ENCODE data around the gene HDAC7.

The HDAC7 gene

DNA sequence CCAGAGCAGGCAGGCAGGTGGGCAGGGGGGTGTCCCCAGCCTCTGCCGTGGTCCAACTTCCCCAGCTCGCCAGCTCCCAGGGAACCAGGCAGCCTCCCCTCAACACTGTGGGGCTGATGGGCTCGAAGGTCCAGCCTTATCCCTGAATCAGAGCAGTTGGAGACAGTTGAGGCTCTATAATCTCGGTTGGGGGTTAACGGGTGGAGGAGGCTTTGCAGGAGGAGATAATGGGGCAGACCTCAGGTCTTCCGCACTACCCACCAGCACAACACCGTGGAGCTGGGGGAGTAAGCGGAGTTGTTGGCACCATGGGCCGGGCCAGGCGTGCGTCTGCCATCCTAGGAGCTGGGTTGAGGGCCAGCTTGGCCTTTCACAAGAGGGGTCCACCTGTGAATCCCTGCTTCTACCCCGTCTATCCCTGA is 13.9 kb upstream of the HDAC7 start:
- H3K4me3 ChIP-seq: no peak overlapping the region

DNA sequence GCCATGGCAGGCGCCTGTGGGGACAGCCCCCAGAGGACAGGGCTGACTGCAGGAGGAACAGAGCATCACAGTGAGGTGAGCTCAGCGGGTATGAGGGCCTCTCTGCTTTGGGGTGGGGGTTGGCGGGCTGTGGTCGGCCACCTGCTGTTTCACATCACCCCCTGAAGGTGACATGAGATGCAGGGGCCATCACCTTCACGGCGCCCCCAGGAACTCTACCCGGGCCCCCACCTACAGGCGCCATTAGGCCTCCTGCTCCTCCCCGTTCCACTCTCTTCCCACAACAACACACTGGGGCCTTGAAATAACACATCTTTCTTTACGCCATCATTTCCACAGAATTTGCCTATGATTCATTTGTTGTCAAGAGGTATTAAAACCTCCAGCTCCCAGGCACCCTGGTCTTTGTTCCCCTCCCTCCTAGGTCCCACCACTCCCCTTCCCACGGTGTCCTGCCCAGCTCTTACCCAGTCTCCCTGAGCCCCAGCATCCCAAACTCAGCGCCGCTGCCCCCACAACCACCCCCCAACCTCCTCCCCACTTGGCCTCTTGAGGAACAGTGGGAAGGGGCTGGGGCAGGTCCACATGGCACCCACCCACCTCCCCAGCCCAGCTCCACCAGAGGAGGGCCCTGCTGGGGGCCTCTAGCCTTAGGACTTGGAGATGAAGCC is 12.7 kb upstream of the HDAC7 start:
- Histone ChIP-seq H3K4me3 (no peak overlapping the region), H3K4me1 (peaks cover 61% of the 10 kb centered on the region)

More for the DNA sequence above, 13.9 kb upstream of the HDAC7 start:
- no peaks in the 10 kb centered on the region for H3K36me3 ChIP-seq
- no peak overlapping the region for H3K9ac ChIP-seq
- H3K9me3 ChIP-seq: no peaks in the 10 kb centered on the region
- H3K27ac ChIP-seq: 0 out of 2 replicates have a peak overlapping the region, but pooled peaks have one; percentile 20
- H3K27me3 ChIP-seq: no peaks in the 10 kb centered on the region
- peaks cover 53% of the 10 kb centered on the region for H3K4me1 ChIP-seq
- H4K20me1 ChIP-seq: no peaks in the 10 kb centered on the region
- no peak for TF ChIP-seq Cebpa-rat (IDR thresholded peaks at IDR 0.05)
- H3K4me2 ChIP-seq: 0 out of 2 replicates have a peak overlapping the region, but pooled peaks have one; percentile 11

DNA sequence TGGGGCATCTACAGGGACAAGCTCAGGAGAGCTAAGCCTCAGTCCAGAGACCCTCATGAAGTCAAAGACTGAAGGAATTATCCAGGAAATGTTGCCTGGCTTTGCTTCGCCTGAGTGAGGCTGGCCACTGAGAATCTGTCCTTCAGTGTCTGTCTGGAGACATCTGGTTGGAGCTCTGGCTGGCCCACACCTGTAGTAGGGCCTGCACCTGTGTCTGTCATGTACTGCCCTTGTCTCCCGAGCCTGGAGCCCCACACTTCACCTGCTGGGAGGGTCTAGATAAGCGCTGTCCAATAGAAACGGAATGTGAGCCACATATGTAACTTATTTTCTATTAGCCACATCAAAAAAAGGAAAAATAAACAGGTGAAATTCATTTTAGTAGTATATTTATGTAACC is 9.9 kb upstream of the HDAC7 start:
- no peak for TF ChIP-seq Cebpa-rat (IDR thresholded peaks at IDR 0.05)
- Histone ChIP-seq H3K4me3 (no peak overlapping the region), H3K36me3 (no peaks in the 10 kb centered on the region), H3K9ac (no peak overlapping the region), H3K4me1 (peaks cover 49% of the 10 kb centered on the region), H4K20me1 (no peaks in the 10 kb centered on the region), H3K27me3 (no peaks in the 10 kb centered on the region), H3K27ac (0 out of 2 replicates have a peak overlapping the region, but pooled peaks have one; percentile 33), H3K9me3 (no peaks in the 10 kb centered on the region), H3K4me2 (peak overlapping the region; percentile 65)

More for the DNA sequence above, 12.7 kb upstream of the HDAC7 start:
- no peak overlapping the region for H3K9ac ChIP-seq
- no peaks in the 10 kb centered on the region for H3K36me3 ChIP-seq
- no peak for TF ChIP-seq Cebpa-rat (IDR thresholded peaks at IDR 0.05)
- H3K27ac ChIP-seq: no peak overlapping the region
- no peaks in the 10 kb centered on the region for H3K9me3 ChIP-seq
- H3K27me3 ChIP-seq: no peaks in the 10 kb centered on the region
- peak overlapping the region; percentile 4; the same call in 1 of the 2 replicates for H3K4me2 ChIP-seq
- no peaks in the 10 kb centered on the region for H4K20me1 ChIP-seq

DNA sequence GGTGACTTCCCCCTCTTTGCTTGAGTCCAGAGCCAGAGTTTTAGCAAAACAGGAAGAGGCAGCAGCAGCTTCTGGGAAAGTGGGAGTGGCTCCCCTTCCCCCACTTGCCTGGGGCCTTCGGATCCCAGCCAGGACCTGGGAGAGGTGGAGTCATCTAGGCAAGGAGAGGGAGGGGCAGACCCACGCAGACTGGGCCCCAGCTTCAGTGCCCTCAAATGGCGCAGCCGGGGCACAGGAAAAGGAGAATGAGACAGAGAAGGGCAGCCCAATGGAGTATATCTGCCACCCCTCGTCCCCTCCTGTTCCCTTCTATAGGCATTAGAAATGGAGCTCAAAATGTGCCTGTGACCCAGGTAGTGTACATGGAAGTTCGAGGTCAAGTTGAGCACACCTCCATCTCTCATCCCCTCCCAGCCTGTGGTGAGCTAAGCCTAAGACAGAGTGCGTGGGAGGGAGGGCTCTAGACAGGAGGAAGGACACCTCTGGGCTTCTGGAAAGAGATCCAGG is 9.3 kb upstream of the HDAC7 start:
- Histone ChIP-seq H3K9ac (no peak overlapping the region), H4K20me1 (no peaks in the 10 kb centered on the region), H3K27me3 (no peaks in the 10 kb centered on the region), H3K36me3 (no peaks in the 10 kb centered on the region), H3K9me3 (no peaks in the 10 kb centered on the region), H3K27ac (peak overlapping the region; percentile 33; the same call in 1 of the 2 replicates), H3K4me3 (no peak overlapping the region), H3K4me1 (peaks cover 49% of the 10 kb centered on the region), H3K4me2 (peak overlapping the region; percentile 65)
- TF ChIP-seq Cebpa-rat (IDR thresholded peaks at IDR 0.05): no peak

DNA sequence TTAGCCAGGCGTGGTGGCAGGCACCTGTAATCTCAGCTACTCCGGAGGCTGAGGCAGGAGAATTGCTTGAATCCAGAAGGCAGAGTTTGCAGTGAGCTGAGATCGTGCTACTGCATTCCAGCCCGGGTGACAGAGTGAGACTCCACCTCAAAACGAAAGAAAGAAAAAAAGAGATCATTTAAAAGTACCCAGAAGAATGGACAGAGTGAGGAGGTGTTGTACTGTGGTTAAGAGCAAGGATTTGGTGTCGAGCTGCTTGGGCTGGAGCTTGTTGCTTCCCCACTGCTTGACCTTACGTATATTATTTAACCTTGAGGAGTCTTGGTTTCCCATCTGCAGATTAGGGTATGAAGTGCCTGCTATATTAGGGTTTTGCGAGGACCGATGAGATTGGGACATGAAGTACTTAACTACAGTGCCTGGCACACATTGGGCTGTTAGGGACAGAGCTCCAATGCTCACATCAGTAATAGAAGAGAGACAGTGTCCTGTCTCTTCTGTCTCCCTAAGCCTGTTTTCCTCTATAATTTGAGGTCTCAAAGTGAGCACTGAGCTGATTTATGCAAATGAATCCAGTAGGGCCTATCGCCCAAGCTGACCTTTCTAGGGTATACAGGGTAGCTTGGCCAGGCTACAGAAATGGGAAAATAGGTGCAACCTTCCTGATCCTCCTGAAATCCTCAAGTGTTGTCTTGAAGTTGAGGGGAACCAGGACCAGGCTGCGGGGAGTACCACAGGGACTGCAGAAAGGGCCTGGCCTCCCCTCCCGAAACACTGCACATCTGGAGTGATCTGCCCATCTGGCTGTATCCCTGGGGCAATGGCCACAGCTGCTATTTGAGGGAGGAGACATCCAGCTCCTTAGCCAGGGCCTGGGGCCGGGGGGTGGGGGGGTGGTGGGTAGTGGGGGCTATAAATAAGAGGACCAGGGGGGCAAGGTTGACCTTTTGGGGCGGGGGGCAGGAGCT is 8.6 kb upstream of the HDAC7 start:
- H3K9me3 ChIP-seq: no peaks in the 10 kb centered on the region
- peaks cover 50% of the 10 kb centered on the region for H3K4me1 ChIP-seq
- peak overlapping the region; percentile 65 for H3K4me2 ChIP-seq
- no peaks in the 10 kb centered on the region for H3K36me3 ChIP-seq
- H3K9ac ChIP-seq: no peak overlapping the region
- TF ChIP-seq Cebpa-rat (IDR thresholded peaks at IDR 0.05): no peak
- H3K4me3 ChIP-seq: no peak overlapping the region
- no peaks in the 10 kb centered on the region for H4K20me1 ChIP-seq
- H3K27me3 ChIP-seq: no peaks in the 10 kb centered on the region
- H3K27ac ChIP-seq: 0 out of 2 replicates have a peak overlapping the region, but pooled peaks have one; percentile 33

DNA sequence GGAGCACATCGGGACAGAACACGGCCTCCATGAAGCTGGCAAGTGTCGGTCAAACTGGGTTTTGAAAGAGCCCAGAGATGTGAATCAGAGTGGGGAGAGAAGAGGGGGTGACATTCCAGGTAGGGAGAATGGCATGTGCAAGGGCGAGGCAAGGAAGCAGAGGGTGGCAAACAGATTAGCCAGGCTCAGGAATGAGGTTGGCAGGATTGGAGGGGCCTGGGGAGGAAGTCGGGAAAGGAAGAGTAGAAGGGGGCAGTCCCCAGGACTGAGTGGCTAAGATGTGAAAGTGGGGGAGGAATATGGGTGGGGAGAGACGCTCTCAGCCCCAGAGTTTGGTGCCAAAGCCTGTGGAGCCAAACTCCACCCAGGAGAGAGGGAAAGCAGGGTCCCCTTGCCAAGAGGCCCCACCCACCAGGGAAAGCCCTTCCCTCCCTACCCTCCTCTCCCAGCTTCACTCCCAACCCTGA is 5.5 kb upstream of the HDAC7 start:
- no peaks in the 10 kb centered on the region for H3K27me3 ChIP-seq
- H3K4me2 ChIP-seq: no peak overlapping the region
- no peak overlapping the region for H3K27ac ChIP-seq
- H3K9ac ChIP-seq: no peak overlapping the region
- H4K20me1 ChIP-seq: no peaks in the 10 kb centered on the region
- peaks cover 65% of the 10 kb centered on the region for H3K4me1 ChIP-seq
- no peak overlapping the region for H3K4me3 ChIP-seq
- H3K9me3 ChIP-seq: no peaks in the 10 kb centered on the region
- no peaks in the 10 kb centered on the region for H3K36me3 ChIP-seq
- no peak for TF ChIP-seq Cebpa-rat (IDR thresholded peaks at IDR 0.05)

DNA sequence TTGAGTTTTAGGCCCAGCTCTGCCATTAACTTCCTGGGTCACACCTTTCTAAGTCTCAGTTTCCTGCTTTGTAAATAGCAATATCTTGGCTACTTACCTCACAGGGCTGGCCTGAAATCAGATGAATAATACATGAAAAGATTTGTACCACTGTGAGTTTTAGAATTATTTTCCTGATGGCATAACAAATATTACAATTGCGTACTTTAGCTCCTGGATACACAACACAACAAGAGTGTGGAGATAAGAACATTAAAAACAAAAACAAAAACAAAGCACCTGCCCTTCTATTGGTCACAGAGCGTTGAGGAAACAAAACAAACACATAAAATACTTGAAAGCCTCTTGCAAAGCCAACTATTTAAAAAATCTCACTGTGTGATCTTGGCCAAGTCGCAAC is 4.9 kb upstream of the HDAC7 start:
- Histone ChIP-seq H3K27ac (peak overlapping the region; percentile 4; the same call in 1 of the 2 replicates), H3K27me3 (no peaks in the 10 kb centered on the region), H3K4me1 (peaks cover 65% of the 10 kb centered on the region), H3K4me2 (peak overlapping the region; percentile 51), H3K9me3 (no peaks in the 10 kb centered on the region), H4K20me1 (no peaks in the 10 kb centered on the region), H3K4me3 (no peak overlapping the region), H3K36me3 (no peaks in the 10 kb centered on the region), H3K9ac (no peak overlapping the region)
- TF ChIP-seq Cebpa-rat (IDR thresholded peaks at IDR 0.05): no peak

DNA sequence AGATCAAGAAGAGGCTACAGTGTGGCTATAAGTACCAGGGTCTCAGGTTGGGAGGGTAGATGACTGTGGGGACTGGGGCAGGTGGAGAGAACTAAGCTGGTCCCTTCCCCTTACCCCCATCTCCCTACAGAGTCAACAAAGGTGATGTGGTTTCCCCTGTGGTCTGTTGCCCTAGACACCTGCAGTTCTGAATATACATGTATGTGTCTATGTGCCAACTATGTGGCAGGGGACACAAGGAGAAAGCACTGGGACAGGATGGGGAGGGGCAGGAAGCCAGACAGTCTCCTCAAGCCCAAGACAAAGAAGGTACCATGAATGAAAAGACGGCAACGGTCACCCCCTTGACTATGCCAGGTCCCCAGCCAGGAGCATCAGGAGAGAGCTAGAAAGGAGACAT is 4.5 kb upstream of the HDAC7 start:
- peak overlapping the region; percentile 51 for H3K4me2 ChIP-seq
- no peaks in the 10 kb centered on the region for H3K36me3 ChIP-seq
- H3K9ac ChIP-seq: no peak overlapping the region
- no peaks in the 10 kb centered on the region for H3K27me3 ChIP-seq
- peaks cover 60% of the 10 kb centered on the region for H3K4me1 ChIP-seq
- no peaks in the 10 kb centered on the region for H3K9me3 ChIP-seq
- peak overlapping the region; percentile 4; the same call in 1 of the 2 replicates for H3K27ac ChIP-seq
- TF ChIP-seq Cebpa-rat (IDR thresholded peaks at IDR 0.05): no peak
- H4K20me1 ChIP-seq: no peaks in the 10 kb centered on the region
- no peak overlapping the region for H3K4me3 ChIP-seq

DNA sequence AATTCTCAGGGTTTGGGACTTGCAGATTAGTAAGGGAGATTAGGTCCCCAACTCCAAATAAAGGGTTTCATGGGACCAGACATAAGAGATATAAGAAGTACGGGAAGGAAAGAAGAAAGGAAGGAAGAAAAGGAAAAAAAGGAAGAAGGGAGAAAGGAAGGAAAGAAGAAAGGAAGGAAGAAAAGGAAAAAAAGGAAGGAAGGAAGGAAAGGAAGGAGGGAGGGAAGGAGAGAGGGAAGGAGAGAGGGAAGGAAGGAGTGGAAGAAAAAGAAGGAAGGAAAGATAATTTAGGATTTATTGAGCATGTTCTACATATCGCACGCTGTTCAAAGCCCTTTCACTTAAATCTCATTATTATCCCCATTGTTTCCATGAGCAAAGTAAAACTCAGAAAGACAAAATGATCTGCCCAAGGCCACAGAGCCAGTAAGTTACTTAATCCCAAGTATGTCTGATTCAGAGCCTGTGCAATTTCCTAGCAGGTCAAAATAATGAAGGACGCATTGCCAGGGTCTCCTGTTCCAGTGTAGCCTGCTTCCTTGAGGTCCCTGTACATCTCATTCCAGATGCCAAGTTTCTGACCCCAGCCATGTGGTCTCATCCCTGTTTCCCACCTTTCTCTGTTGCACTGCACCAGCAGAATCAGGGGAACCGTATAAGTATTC is 3.9 kb upstream of the HDAC7 start:
- peaks cover 55% of the 10 kb centered on the region for H3K4me1 ChIP-seq
- H3K4me2 ChIP-seq: peak overlapping the region; percentile 51
- H3K36me3 ChIP-seq: no peaks in the 10 kb centered on the region
- TF ChIP-seq Cebpa-rat (IDR thresholded peaks at IDR 0.05): no peak
- no peaks in the 10 kb centered on the region for H3K27me3 ChIP-seq
- no peak overlapping the region for H3K27ac ChIP-seq
- H3K9me3 ChIP-seq: no peaks in the 10 kb centered on the region
- no peak overlapping the region for H3K4me3 ChIP-seq
- peaks cover 5% of the 10 kb centered on the region for H4K20me1 ChIP-seq
- H3K9ac ChIP-seq: no peak overlapping the region
